Endothelial cell of umbilical vein (primary cell): ENCODE results near the gene TGFBI. TPM values are rescaled to one million over a fixed set of nuclear protein-coding genes. Genes with fewer than 3 reads are reported as not detected.

ENCODE experiments used
- BruUV-seq: library from RNA; stranded (reverse); fragments of 400-500 nt; replicated peaks from 2 replicates; lab custom pipeline; 2021; lab: Mats Ljungman, UMichigan
- CTCF ChIA-PET: fragments of 300-600, 350-600 bp; sonication (Branson Sonifier 250); formaldehyde crosslinking; loops from one replicate; lab custom pipeline; 2021; ENCODE audit warnings: antibody characterized with exemption, inconsistent platforms; lab: Charles Lee
- POLR2A ChIA-PET: fragments of 300-600, 350-600 bp; sonication (Branson Sonifier 250); formaldehyde crosslinking; loops from one replicate; lab custom pipeline; 2021; ENCODE audit warnings: antibody characterized with exemption, inconsistent platforms; lab: Charles Lee
- DNase-seq: peaks from one replicate; pipeline ENCODE4 v3.0.0-alpha.2; 2011; ENCODE audit warnings: low read depth, low spot score
- FAIRE-seq: peaks from 2 replicates; lab custom pipeline; 2011; peaks lifted over from hg19 to GRCh38; lab: Jason Lieb, UNC
- H2AFZ ChIP-seq: 2 replicates; pipeline ENCODE4 v1.6.0; 2012; ENCODE audit warnings: low read depth, low read length, control low read depth, inconsistent platforms
- H3K27ac ChIP-seq: 2 replicates; pipeline ENCODE4 v1.5.1; 2011; ENCODE audit warnings: low read depth, mild to moderate bottlenecking, control low read depth, low read length, moderate library complexity; ENCODE audit not compliant: insufficient read depth
- H3K27me3 ChIP-seq, 2 experiments: 2 replicates each; pipeline versions ENCODE4 v1.6.0 to v1.6.1; 2011; ENCODE audit warnings: low read length in 2 of 2, mixed read lengths in 1 of 2; ENCODE audit not compliant: control insufficient read depth in 2 of 2, insufficient read depth in 2 of 2
- H3K36me3 ChIP-seq, 2 experiments: 2 replicates in 1 of 2; 3 replicates in 1 of 2; pipeline ENCODE4 v1.5.1; 2011; ENCODE audit warnings: low read length in 2 of 2, mild to moderate bottlenecking in 1 of 2, moderate library complexity in 1 of 2; ENCODE audit not compliant: control insufficient read depth in 2 of 2, insufficient read depth in 2 of 2; ENCODE audit errors: extremely low read depth in 1 of 2
- H3K4me1 ChIP-seq: 3 replicates; pipeline ENCODE4 v1.5.1; 2011; ENCODE audit warnings: mild to moderate bottlenecking, low read length; ENCODE audit not compliant: control insufficient read depth, insufficient read depth; ENCODE audit errors: extremely low read depth
- H3K4me2 ChIP-seq: 2 replicates; pipeline ENCODE4 v1.6.1; 2011; ENCODE audit warnings: low read length, control low read depth, mixed read lengths; ENCODE audit not compliant: insufficient read depth
- H3K4me3 ChIP-seq, 3 experiments: fragments of 200-600 bp in 1 of 3; sonication (generic), shearing (Covaris generic) in 1 of 3; replicated peaks in 1 of 3; 2 replicates each; pipeline ENCODE4 v1.5.1; 2011 to 2016; ENCODE audit warnings: control low read depth in 3 of 3, low read length in 3 of 3, mild to moderate bottlenecking in 2 of 3, inconsistent platforms in 1 of 3, low read depth in 1 of 3, moderate library complexity in 1 of 3; ENCODE audit not compliant: insufficient read depth in 1 of 3
- H3K79me2 ChIP-seq: 2 replicates; pipeline ENCODE4 v1.6.0; 2012; ENCODE audit warnings: low read length, inconsistent platforms; ENCODE audit not compliant: control insufficient read depth, insufficient read depth
- H3K9ac ChIP-seq: replicated peaks from 2 replicates; pipeline ENCODE3; 2011; ENCODE audit warnings: low read length, control low read depth; ENCODE audit not compliant: insufficient read depth; ENCODE audit errors: extremely low read depth
- H3K9me1 ChIP-seq: replicated peaks from 3 replicates; pipeline ENCODE4 v1.6.0; 2011; ENCODE audit warnings: mild to moderate bottlenecking, low read length; ENCODE audit not compliant: control insufficient read depth, insufficient read depth; ENCODE audit errors: extremely low read depth
- H3K9me3 ChIP-seq: replicated peaks from 2 replicates; pipeline ENCODE4 v1.5.1; 2012; ENCODE audit warnings: low read length, inconsistent platforms; ENCODE audit not compliant: control insufficient read depth, insufficient read depth
- H4K20me1 ChIP-seq: replicated peaks from 2 replicates; pipeline ENCODE3; 2011; ENCODE audit warnings: mild to moderate bottlenecking, low read length; ENCODE audit not compliant: control insufficient read depth, insufficient read depth; ENCODE audit errors: extremely low read depth
- CTCF ChIP-seq, 2 donors: IDR thresholded peaks; 1 replicate in 1 of 2; 2 replicates in 1 of 2; pipeline ENCODE4 v1.5.1; 2011; ENCODE audit warnings: low read length in 2 of 2, mild to moderate bottlenecking in 2 of 2, moderate library complexity in 2 of 2, control low read depth in 1 of 2, inconsistent platforms in 1 of 2, low read depth in 1 of 2; ENCODE audit not compliant: insufficient read depth in 1 of 2; ENCODE audit errors: extremely low read depth in 1 of 2
- EZH2 ChIP-seq: IDR thresholded peaks from 2 replicates; pipeline ENCODE4 v1.6.1; 2012; ENCODE audit warnings: borderline replicate concordance, low read depth, mild to moderate bottlenecking, moderate library complexity, low read length, inconsistent platforms; ENCODE audit not compliant: severe bottlenecking
- FOS ChIP-seq: IDR thresholded peaks from 2 replicates; pipeline ENCODE4 v1.6.1; 2011; ENCODE audit warnings: mild to moderate bottlenecking, low read length, moderate library complexity, borderline replicate concordance; ENCODE audit not compliant: insufficient read depth
- GATA2 ChIP-seq: IDR thresholded peaks from 2 replicates; pipeline ENCODE4 v1.7.0; 2011; ENCODE audit warnings: low read depth, mild to moderate bottlenecking, moderate library complexity, mixed read lengths, low read length; ENCODE audit not compliant: insufficient read length, insufficient read depth
- JUN ChIP-seq: IDR thresholded peaks from 2 replicates; pipeline ENCODE4 v1.6.1; 2011; ENCODE audit warnings: borderline replicate concordance, low read depth; ENCODE audit not compliant: insufficient read length, insufficient read depth
- MAX ChIP-seq: IDR thresholded peaks from 2 replicates; pipeline ENCODE4 v1.6.1; 2011; ENCODE audit not compliant: insufficient read depth, insufficient read length
- MYC ChIP-seq: IDR thresholded peaks from one replicate; pipeline ENCODE4 v1.6.1; 2011; ENCODE audit warnings: mild to moderate bottlenecking, low read depth, low read length
- POLR2A ChIP-seq: IDR thresholded peaks from 2 replicates; pipeline ENCODE4 v1.6.1; 2012; ENCODE audit warnings: low read depth, mild to moderate bottlenecking, control low read depth, low read length
- POLR2AphosphoS5 ChIP-seq: IDR thresholded peaks from 2 replicates; pipeline ENCODE4 v1.6.1; 2012; ENCODE audit warnings: low read depth, mild to moderate bottlenecking, control low read depth, low read length, moderate library complexity; ENCODE audit not compliant: insufficient read depth
- dilution Hi-C: fragments of 300-500 bp; cut with MboI; formaldehyde crosslinking; loops from one replicate; pipeline ENCODE4 v1.15.0; 2019; ENCODE audit warnings: low sequenced_read_pairs; ENCODE audit not compliant: extremely low pct_ligation_motif_present
- intact Hi-C: fragments of 100-400 bp; cut with micrococcal nuclease; formaldehyde crosslinking; loops from one replicate; pipeline ENCODE4 v1.10.0; 2022
- polyA plus RNA-seq, 4 experiments: library from polyadenylated mRNA; depleted of rRNA in 3 of 4; stranded (reverse) in 3 of 4; unstranded in 1 of 4; fragments of >200 nt; gene quantifications; 2 replicates each; pipeline versions ENCODE4 v1.2.1 to v1.2.3, GENCODE V29; 2011 to 2012; ENCODE audit warnings: missing spikeins in 1 of 4
- total RNA-seq: library from RNA; stranded (reverse); gene quantifications from 2 replicates; pipeline ENCODE4 v1.2.3, GENCODE V29; 2021

Gene TGFBI
- total and polyA plus RNA-seq, 2 donors (not counting 3 experiments of a cell fraction or from before 2014, with no cell fraction given): 6.5 to 18.9 TPM

GRCh38 chr5:136101884-136102283, 73.1 kb downstream of the TGFBI start:
- H3K9ac ChIP-seq: no peak overlapping the region
- H3K36me3 ChIP-seq: no peaks in the 10 kb centered on the region
- H3K4me3 ChIP-seq: no peak overlapping the region
- H3K4me2 ChIP-seq: no peak overlapping the region
- CTCF ChIA-PET: interaction anchor here (1.1 to 1.5 kb wide), 2 partner anchors 14 to 19 kb away, joined by 3 to 5 read pairs; no protein-coding TSS in a partner anchor
- H3K4me1 ChIP-seq: no peaks in the 10 kb centered on the region
- TF ChIP-seq POLR2AphosphoS5: no peak
- TF ChIP-seq JUN: no peak
- TF ChIP-seq FOS: no peak
- no peak for TF ChIP-seq MAX
- TF ChIP-seq EZH2: no peak
- TF ChIP-seq CTCF (IDR thresholded peaks at IDR 0.05; ENCODE audit: extremely low read depth in 1 of 2, insufficient read depth in 1 of 2, low read depth in 1 of 2, low read length in 2 of 2): no peak
- TF ChIP-seq MYC: no peak
- TF ChIP-seq GATA2: no peak
- TF ChIP-seq POLR2A: no peak
- H3K79me2 ChIP-seq: no peaks in the 10 kb centered on the region
- H3K9me1 ChIP-seq: no peaks in the 10 kb centered on the region
- DNase-seq: no peak
- H2AFZ ChIP-seq: no peak overlapping the region
- no TSS peak for BruUV-seq
- no peak overlapping the region for H3K27ac ChIP-seq
- H4K20me1 ChIP-seq: no peaks in the 10 kb centered on the region
- H3K27me3 ChIP-seq: peaks cover 15 to 36% of the 10 kb centered on the region in 2 experiments
- intact Hi-C loops (no loop called here), dilution Hi-C loops (no loop called here)
- no peaks in the 10 kb centered on the region for H3K9me3 ChIP-seq
- POLR2A ChIA-PET: no interaction called here
- no peak for FAIRE-seq
